Measurements from ENCODE around the gene ZDHHC20.

DNA sequence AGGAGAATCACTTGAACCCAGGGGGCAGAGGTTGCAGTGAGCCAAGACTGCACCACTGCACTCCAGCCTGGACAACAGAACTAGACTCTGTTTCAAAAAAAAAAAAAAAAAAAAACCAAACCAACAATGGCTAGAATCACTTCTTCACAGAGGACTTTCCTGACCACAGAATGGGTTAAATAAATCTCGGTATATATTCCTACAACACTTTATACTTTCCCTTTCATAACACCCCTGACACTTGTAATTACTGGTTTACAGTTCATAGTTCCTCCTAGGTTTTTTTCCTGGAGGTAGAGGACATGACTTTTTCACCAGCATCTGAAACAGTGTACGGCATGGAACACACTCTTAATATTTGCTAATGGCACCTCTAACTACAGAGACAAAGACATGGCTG, 31.4 kb downstream of the ZDHHC20 start:
- TF ChIP-seq CTCF (IDR thresholded peaks at IDR 0.05; ENCODE audit: low read length) (no peak), EZH2 (optimal IDR thresholded peaks at IDR 0.05; ENCODE audit: low read depth, low read length) (no peak), EZH2phosphoT487 (IDR thresholded peaks at IDR 0.05; ENCODE audit: low read length) (no peak)
